Stimulated activated CD8-positive, alpha-beta memory T cell treated with anti-CD3 and anti-CD28 coated beads, Interleukin-15, amount 100 ng/mL, for 24 hours (primary cell): ENCODE results near the gene GRK5.

Experiments used
- DNase-seq: peaks from one replicate; pipeline ENCODE4 v3.0.0-alpha.2; 2020; ENCODE audit warnings: low read depth

GRK5 gene

DNA sequence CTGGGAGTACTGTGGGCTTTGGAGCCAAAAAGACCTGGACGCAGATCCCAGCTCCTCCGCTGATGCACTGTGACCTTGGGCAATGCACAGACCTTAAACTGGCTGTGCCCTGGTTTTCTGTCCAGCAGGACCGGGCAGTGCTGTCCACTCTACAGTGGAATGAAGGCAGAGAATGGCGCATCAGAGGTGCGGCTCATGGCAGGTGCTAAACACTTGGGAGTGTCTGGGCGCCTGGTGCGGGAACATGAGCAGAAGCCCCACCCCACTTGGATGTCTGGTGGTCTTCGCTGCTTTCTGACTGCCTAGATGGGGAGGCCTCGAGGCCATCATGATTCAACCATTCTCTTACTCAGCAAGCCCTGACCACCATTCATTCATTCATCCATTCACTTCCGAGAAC is 153.7 kb downstream of the GRK5 start:
- DNase-seq = no peak

DNA sequence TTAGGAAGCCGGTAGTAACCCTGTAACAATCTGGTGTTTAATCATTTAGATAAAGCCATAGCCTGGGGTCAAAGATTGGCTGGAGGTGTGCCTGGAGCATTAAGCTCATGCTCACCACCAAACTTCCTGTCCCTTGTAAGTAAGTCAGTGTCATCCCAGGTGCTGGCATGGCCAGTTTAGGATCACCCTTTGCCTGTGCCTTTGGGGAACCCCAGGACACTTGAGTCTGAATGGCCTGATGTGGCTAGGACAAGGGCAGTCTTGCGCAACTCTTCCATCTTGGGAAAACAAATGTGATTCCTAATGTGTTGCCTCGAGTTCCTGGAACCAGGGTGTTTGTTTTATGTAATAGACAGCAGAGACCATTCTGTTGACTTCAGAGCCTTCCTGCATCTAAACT is 154.8 kb downstream of the GRK5 start:
- no peak for DNase-seq

DNA sequence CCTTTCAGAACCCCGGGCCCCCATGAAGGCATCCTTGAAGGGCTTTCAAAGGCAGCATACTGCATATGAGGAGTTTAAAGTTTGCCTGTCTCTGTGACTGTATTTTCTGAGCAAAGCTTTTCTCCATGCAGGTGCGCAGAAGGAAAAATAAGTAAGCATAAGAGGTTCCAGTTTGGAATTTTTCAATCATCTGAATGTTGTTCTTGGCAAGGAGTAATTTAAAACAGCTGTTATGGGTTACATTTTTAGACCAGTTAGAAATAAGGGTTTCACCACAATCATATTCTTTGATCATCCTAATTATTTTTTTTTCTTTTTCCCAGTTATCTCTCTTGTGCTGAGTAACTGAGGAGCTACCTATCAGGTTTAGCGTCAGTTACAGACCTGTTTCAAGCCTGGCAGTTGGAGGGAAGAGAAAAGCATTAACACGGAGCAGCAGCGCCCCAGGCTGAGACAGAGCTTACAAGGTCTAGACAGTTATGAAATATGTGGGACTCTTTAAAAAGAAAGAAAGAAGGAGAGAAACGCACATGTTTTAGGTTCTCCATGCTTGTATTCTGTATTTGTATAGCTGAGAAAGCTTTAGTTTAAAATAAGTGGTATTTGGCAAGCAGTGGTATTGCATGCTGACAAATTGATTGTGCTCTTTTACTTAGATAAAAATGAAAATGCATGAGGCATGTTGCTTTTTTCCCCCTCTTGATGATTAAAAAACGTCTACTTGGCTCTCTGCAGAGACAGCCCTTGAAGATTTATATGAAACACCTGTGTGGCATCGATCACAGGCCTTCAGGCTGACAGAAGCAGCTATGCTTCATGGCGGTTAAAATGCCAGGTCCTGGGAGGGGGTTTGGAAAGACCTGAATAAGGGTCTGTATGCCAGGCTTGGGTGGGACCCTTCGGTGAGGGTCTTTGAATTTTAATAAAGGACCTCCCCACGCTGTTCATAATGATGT is 157.6 kb downstream of the GRK5 start:
- no peak for DNase-seq

- DNase-seq = no peak
Observed at GRCh38 chr10:119365773-119366599, 158.6 kb downstream of the GRK5 start.

DNA sequence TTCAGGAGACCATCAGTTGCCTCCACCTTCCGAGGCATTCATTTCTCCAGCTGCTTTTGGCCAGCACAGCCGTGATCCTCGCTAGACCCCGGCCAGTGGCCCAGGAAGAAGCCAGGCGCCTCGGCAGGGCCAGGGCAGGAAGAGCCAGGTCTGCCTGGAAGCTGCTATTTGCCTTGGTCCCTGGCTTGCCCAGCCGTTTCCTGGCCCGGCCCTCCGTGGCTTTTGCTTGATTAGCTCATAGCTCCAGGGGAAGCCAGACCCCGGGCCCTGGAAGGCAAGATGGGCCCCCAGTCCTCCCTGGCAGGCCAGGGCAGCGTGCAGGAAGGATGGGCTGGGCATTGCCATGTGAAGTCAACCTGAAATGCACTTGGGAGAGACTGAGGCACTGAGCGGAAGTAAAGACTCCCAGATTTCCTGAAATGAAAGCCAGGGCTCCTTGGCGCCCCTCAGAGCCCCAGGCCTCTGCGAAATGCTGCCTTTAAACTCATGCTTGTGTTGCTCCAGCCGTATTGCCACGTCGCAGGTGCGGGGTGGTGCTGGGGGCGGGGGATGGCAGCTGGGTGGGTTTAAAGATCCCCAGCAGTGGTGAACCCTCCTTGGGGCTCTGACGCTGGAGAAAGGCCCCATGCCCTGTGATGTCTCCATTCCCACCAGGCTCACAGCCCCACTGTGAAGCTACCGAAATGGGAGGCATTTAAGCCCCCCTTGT is 160.6 kb downstream of the GRK5 start:
- no peak for DNase-seq

GRCh38 chr10:119368581-119368980 is 161.2 kb downstream of the GRK5 start:
- no peak for DNase-seq

DNA sequence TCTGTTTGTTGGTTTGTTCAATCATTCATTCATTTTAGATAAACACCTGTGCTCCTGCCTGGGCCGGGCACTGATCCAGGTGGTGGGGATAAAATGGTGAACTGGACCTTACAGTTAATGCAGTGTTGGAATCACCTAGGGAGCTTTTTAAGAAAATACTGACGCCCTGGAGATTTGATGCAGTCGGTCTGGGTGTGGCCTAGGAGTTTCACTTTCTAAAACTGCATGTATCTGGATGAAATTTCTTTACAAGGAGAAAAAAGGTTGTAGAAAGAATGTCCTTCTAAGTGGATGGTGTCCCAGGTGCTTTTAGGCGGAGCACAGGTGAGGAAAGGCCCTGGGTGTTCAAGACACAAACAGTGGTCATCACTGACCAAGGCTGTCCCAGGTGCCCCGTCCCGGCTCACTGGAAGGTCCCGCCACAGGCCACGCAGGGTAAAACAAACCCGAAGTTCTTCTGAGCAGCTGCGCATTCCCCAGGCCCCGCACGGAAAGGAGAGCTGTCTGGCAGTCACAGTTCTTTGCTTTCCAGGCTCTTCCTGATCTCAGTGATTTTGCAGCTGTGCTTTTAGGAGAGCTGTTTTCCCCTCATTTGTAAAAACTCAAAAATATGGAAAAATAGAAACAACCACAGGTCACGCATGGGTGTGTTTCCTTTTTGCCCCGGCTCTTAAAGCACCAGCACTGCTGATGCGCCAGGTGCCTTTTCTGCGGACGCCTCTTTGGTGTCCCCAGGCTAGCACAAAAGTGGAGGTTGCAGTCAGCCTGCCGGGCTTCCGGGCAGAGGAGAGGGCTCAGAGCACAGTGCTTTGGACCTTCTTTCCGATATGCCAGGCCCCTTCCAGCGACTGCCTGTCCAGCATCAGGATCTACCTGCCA is 161.9 kb downstream of the GRK5 start:
- no peak for DNase-seq

- no peak for DNase-seq
Observed at GRCh38 chr10:119370111-119370741, 162.9 kb downstream of the GRK5 start.

DNA sequence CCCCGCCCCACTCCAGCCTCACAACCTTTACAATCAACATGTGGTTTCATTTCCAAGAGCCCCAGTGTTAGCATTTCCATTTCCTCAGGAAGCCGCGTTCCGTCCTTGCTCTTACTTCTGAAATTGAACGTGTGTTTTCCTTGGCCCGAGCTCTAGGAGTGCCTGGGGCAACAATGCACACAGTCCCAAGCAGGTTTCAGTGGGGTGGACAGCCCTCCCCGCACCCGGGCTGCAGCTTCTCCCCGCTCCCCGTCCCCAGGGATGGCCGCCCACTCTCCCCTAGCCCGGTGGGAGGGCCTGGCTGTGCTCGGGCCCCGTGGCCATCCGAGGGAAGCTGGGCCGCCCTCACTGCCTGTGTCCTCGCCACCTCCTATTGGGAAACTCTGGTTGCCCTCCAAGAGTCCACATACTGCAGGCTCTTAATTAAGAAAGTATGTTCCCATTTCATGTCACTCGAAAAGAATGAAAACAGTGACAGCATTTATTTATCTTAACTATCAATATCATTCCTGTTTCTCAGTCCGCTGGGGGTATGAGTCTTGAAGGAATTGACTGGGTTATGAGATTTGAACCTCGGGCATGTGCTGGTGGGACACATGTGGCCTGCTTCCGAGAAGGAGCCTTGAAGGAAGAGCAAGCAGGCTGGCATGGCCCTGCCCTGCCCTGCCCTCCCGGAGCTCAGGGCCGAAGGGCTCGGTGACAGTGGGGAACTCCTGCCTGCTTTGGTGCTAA is 163.8 kb downstream of the GRK5 start:
- no peak for DNase-seq

- no peak for DNase-seq
Observed at GRCh38 chr10:119371704-119372663, 164.6 kb downstream of the GRK5 start.

DNA sequence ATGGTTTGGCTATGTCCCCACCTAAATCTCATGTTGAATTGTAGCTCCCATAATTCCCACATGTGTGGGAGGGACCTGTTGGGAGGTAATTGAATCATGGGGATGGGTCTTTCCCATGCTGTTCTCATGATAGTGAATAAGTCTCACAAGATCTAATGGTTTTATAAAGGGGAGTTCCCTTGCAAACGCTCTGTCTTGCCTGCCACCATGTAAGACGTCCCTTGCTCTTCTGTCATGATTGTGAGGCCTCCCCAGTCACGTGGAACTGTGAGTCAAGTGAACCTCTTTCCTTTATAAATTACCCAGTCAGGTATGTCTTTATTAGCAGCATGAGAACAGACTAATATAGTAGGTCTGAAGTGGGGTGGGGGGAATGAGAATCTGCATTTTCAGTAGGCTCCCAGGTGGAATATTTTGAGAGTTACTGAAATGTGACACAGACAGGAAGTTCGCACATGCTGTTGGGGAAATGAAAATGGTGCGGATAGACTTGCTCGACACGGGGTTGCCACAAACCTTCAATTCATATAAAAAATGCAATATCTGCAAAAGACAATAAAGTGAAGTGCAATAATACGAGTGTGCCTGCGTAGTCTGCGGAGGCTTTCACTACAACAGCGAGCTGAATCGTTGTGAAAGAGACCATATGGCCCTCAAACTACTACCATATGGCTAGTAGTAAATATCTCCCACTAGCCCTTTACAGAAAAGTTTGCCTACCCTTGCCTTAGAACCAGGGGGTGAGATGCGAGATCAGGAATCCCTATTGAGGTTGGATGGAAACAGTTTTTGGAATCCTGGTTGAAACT is 166.1 kb downstream of the GRK5 start:
- DNase-seq = no peak

GRCh38 chr10:119374236-119374635 is 166.9 kb downstream of the GRK5 start:
- DNase-seq = no peak

- no peak for DNase-seq
Observed at GRCh38 chr10:119375574-119376272, 168.4 kb downstream of the GRK5 start.

GRCh38 chr10:119377451-119377957 is 170.1 kb downstream of the GRK5 start:
- no peak for DNase-seq

GRCh38 chr10:119377958-119378736 is 170.8 kb downstream of the GRK5 start:
- DNase-seq = no peak

GRCh38 chr10:119378737-119379067 is 171.3 kb downstream of the GRK5 start:
- DNase-seq = no peak
